Right forelimb (tissue), 1 donor: Measurements from ENCODE around the gene NPAS4.
"Not testable (repeated sequence)": the region's sequence is repeated elsewhere in the genome, so short reads cannot be mapped to it uniquely, and the experiment has no call there.

ENCODE experiments used
- DNase-seq: peaks from one replicate; pipeline ENCODE4 v3.0.0-alpha.2; 2018

The NPAS4 gene

DNA sequence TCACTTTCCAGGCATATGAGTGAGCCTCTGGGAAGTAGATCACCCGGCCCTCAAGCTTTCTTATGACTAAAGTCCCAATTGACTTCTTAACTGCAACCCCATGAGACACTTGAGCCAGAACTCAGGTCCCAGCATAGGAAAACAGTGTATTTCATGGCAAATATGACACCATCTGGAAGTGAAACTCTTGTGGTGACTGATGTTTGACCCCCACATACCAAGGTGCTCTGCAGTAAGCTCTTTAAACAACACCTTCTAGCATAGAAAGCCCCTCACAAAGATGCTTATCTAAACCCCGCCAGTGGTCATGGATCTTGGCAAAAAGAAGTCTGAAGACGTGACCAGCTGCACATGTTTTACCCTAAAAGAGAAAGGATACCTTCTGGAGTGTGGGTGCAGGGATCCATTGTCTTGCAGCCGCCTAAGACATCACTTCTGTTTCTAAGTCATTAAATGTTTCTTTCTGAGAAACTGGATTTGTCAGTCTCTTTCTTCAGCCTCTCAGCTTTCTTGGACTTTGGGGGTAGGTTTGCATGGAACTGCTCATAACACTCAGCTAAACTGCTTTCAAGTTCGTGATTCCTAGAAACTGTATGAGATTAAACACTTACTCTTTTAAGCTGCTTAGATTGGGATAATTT, 38.4 kb downstream of the NPAS4 start:
- no peak for DNase-seq

- DNase-seq, result no peak
Observed at GRCh38 chr11:66462010-66462409, 41.2 kb downstream of the NPAS4 start.

DNA sequence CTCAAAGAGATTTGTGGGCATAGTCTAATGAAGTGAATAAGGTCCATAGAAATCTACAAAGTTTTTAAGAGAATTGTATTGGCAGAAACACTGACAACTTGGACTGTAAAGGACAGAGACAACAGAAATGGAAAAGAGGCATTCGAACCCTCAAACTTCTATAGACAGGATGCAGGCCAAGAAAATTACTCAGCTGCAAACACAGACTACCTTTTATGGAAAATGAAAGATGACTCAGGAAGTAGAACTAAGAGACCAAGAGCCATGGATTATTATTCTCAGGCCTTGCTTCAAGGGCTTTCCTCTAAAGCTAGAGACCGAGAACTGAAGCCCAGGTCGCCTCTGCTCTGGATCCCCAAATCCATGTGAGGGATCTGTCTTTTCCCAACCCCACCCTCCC, 42.1 kb downstream of the NPAS4 start:
- DNase-seq, result no peak

- not testable (repeated sequence) for DNase-seq
Observed at GRCh38 chr11:66464116-66464515, 43.3 kb downstream of the NPAS4 start.

- DNase-seq, result no peak
Observed at GRCh38 chr11:66464916-66465315, 44.1 kb downstream of the NPAS4 start.

- DNase-seq, result no peak
Observed at GRCh38 chr11:66465373-66466224, 44.8 kb downstream of the NPAS4 start.

DNA sequence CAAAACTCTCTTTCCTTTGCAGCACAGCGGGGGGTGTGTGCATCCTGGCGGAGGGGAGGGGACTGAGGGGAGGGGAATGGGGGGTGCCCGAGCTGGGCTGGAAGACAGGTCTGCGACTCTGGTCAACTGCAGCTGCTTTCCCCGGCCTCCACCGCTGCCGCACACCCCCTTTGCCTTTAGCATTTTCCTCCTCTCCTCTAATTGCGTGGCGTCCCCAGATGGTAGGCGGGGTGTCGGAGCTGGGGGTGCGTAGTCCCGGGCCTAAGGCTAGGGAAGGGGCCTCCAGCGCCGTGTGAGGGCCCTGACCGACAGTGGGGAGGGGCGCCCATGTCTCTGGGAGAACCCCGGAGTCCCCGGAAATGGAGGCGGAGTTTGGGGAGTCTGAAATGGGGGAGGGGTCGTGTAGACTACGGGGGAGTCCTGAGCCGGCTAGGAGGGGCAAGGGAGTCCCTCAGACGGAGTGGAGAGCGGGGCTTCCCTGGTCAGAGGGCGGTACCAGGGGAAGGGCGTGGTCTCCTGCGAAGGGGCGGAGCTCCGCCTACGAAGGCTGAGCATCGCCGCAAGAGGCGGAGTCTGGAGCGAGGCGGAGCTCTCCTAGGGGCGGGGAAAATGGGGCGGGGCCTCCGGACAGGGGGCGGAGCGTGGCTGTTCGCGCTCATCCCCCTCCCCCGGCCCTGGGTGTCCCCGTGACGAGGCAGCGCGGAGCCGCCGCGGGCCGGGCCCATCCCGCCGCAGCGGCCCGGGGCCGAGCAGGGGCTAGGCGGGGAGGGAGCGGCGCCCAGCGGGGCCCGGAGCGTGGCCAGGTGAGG, 45.6 kb downstream of the NPAS4 start, which contains the start of gene PELI3:
PELI3 (plus strand) TSS at position 681 of the 809 bp plus-strand sequence. CDS start 1,224 bp downstream, outside the sequence.
- DNase-seq, result peak; percentile 97

DNA sequence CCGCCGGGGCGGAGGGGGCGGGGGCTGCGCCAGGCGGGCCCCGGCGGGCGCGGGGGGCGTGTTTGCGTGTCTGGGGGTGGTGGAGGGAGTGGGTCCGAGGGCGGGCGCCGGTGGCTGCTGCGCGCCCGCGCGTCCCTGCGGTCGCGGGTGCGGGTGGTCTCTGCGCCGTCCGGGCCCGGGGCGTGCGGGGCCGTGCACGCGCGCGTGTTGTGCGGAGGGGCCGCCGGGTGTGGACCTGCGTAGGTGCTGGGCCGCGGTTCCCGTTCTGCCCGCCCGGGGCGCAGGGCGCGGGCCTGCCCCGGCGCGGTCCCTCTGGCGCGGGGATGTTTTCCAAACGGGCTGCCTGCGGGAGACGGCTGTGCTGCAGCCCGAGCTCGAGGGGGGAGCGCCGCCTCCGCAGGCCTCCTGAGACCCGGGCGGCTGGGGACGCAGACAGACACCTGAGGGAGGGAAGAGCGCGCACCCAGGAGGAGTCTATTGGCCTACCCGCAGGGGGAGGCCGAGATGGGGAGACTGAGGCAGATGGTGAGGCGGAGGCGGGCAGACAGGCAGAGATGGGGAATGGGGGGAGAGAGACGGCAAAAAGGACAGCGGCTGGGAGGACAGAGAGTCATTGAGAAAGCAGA, 46.3 kb downstream of the NPAS4 start:
- no peak for DNase-seq

DNA sequence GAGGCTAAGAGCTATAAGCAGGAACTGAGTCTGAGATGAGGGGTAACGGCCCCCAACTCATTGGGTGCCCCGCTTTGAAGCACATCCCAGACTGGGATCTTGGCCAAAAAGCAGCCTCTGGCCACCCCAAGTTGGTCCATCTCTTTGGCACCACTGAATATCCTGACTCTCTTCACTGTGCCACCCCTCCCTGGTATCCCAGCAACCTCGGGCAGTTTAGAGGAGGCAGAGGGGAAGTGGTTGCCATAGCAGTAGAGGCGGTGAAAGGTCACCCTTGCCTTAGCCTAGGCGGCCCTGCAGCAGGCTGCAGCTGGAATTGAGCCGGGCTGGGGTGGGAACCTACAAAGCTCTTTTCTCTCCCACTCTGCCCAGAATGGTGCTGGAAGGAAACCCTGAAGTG, 46.9 kb downstream of the NPAS4 start:
- DNase-seq, result no peak

DNA sequence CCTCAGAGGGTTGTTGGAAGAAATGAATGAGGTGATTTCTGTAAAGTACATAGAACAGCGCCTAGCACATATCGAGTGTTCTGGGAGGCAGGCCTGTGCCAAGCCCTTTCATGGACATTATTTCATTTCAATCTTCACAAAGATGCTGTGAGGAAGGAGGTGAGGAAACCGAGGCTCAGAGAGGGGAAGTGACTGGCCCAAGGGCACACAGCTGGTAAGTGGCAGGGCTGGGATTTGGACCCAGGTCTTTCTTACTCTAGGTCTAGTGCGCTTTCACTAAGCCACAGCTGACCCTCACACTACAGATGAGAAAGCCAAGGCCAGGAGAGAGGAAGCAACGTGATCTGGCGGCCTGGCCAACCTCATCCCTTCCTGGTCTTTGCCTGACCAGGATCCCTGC, 47.9 kb downstream of the NPAS4 start:
- DNase-seq, result no peak

- DNase-seq, result no peak
Observed at GRCh38 chr11:66469441-66469840, 48.6 kb downstream of the NPAS4 start.

GRCh38 chr11:66470015-66470414, 49.2 kb downstream of the NPAS4 start:
- DNase-seq, result no peak

- no peak for DNase-seq
Observed at GRCh38 chr11:66471142-66471541, 50.3 kb downstream of the NPAS4 start.

DNA sequence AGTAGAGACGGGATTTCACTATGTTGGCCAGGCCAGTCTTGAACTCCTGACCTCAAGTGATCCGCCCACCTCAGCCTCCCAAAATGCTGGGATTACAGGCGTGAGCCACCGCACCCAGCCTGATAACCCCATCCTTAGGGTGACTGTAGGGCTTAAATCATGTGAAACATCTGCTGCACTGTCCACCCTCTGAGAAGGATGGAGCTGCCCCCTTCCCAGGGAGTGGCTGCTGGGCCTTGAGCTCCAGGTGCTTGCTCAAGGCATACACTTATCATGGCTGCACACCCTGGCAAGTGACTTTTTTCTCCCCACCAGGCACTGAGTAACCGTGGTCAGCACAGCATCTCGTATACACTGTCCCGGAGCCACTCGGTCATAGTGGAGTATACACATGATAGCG, 51.2 kb downstream of the NPAS4 start:
- no peak for DNase-seq

- DNase-seq, result no peak
Observed at GRCh38 chr11:66473167-66473566, 52.3 kb downstream of the NPAS4 start.

DNA sequence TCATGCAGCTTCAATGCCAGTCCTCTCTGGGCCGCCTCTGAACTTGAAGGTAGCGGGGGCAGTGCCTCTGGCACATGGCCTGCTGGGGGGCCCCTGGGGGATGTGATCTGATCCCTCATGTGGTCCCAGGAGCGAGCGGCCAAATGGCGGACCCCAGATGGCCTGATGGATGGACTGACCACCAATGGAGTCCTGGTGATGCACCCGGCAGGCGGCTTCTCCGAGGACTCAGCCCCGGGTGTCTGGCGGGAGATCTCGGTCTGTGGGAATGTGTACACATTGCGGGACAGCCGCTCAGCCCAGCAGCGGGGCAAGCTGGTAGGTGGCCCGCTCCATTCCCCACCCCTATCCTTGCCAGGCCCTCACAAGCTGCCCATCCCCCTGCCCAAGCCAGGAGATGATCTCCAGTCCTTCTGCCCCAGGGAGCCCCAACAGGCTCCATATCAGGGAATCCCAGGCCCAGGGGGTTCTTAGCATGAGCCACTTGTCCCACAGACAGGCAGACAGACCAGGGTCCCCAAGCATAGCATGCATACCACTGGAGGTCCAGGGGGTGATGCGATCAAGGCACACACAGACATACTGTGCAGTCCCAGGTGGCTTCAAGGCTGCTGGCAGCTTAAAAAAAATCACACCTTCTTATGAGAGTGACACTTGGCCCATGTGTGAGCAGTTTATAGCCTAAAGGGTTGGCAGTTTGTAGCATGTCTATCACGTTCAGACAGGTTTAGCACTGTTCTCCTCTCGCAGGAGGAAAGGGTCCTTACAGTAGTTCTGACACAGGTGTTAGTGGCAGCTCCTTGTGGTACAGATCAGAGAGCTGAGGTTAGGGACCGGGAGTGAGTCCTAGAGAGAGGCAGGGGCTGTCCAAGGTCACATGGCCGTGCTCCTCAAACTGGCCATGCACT, 53.0 kb downstream of the NPAS4 start:
- DNase-seq, result no peak

DNA sequence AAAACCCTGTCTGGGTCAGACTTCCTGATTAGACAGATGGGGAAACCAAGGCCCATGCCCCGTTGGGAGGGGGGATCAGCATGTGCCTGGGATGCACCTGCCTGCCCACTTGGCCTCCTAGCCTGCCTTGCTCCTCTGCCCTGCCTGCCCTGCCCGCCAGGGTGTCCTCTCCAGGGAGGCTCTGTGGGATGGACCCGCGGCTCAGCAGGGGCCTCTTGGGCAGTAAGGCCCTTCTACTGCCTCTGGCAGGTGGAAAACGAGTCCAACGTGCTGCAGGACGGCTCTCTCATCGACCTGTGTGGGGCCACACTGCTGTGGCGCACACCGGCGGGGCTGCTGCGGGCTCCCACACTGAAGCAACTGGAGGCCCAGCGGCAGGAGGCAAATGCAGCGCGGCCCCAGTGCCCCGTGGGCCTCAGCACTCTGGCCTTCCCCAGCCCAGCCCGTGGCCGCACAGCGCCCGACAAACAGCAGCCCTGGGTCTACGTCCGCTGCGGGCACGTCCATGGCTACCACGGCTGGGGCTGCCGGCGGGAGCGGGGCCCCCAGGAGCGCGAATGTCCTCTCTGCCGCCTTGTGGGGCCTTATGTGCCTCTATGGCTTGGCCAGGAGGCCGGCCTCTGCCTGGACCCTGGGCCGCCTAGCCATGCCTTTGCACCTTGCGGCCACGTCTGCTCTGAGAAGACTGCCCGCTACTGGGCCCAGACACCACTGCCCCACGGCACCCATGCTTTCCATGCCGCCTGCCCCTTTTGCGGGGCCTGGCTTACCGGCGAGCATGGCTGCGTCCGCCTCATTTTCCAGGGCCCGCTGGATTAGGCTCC, 54.7 kb downstream of the NPAS4 start:
- DNase-seq, result peak; percentile 23
